HG03354 (cell line): ENCODE results near the gene INO80B.
A peak's percentile ranks its signal among the peaks of the same experiment; 100 is the strongest.
"Not testable (repeated sequence)": the region's sequence is repeated elsewhere in the genome, so short reads cannot be mapped to it uniquely, and the experiment has no call there.

ENCODE experiments used
- ATAC-seq: cut with Tn5 transposase; IDR thresholded peaks from one replicate; pipeline ENCODE4 v1.9.1; 2021; ENCODE audit warnings: mild to moderate bottlenecking; ENCODE audit not compliant: unreplicated experiment, poor library complexity, severe bottlenecking

The INO80B gene

DNA sequence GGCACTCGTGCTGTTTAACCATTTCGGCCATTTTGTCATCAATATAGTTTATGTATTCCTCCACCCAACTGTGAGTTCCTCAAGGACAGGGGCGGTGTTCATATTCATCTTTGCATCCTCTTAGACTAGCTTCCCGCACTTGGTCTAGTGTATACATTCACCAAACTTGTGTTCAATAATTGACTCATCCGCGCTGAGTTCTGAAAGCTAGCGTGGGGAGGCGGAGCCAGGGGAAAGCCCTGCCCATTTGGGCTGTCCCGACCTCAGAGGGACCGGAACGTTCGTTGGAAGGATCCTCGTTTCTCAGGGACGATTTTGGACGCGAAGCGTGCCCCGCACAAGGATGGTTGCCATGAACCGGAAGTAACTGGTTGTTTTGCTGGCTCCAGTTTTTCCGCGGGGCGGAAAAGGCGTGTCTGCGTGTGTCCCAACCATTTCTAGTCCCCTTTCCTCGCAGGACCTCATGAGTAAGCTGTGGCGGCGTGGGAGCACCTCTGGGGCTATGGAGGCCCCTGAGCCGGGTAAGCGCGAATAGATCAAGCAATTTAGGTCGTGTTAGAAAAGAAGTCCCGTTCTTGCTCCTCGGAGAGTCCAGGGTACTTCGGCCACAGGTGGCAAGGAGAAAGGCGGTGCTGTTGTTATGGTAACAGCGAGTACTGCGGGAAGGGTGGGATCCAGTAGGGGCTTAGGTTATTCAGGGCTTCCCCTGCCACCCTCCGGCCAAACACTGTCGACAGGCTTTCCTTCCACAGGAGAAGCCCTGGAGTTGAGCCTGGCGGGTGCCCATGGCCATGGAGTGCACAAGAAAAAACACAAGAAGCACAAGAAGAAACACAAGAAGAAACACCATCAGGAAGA is at the start of gene INO80B:
Gene INO80B (plus strand): TSS at position 434 of the 858 bp plus-strand sequence. CDS start 30 bp downstream, at position 464.
- peak; percentile 38 for ATAC-seq

DNA sequence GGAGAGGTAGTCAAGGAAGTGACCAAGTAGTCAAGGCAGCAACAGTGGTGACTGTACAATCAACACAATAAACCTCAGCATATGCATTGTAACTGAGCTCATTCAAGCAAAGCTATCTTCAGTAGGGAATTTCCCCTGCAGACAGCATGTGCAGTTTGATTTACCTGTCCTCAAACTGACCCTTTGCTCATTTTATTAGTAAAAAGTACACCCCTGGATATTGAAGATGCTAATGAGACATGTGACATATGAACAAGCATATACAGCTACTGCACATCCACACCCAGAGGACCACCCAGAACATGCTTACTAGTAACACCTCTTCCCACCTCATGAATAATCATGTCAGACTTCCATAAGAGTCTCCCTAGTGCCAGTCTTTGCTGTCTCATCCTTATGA is 48.9 kb upstream of the INO80B start:
- peak; percentile 86 for ATAC-seq

DNA sequence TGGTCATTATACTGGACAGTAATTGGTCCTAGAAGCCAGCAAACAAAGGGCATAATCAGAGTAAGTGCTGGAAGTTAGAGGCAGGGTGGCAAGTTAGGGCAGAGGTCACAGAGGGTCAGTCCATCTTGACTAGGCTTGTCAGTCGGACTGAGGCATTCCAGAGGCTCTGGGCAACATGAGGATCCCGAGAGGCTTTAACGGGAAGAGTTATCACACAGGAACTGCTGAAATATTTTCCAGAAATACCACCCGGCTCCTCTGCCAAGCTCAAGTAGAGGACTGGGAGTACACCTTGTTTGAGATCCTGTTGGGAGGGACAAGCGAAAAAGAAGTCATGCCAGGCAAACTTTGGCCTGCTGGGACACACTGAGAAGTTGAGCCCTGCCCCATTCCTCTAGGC is 47.2 kb upstream of the INO80B start:
- ATAC-seq = no peak

DNA sequence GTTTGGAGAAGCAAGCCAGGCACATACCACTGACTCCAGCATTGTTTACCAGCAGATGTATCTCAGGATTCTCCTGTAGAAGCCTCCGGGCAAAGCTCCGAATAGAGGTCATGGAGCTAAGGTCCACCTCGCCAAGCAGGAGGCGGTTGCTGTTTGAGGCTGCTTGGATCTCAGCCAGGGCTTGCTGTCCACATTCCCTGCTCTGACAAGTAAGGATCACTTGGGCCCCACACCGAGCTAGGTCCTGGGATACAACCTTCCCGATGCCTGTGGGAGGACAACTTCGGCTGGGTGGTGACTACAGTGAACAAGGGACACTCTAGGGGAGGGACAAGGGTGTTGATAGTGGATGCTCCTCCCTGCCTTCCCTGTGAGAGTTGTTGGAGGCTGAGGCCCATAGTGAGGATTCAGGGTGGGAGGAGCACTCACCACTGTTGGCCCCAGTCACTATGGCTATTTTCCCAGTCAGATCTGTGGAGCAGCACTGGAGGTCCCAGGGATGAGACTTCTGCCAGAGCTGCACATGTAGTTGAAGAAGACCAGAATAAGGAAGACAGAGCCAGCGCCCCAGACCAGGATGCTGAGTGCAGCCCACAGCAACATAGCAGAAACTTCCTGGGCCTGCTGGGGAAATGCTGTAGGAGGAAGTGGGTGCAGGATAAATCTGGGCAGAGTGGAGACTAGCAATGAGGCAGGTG is 41.7 kb upstream of the INO80B start:
- ATAC-seq = no peak

DNA sequence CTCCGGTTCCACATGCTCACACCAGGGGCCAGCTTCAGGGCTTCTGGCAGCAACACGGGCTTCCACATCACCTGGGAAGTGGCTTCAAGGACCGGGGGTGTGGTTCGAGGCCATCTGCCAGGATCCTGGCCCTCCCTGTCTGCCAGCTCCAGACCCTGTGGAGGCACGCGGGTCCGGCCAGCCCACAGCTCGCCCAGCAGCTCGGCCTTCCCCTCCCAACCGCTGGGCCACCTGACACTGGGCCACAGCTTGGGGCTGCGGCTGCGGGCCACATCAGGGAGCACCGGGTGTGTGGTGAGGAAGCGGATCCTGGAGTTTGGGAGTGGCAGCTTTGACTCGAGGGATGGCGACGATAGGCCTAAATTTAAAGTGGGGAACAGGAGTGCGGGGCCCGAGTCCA is 40.4 kb upstream of the INO80B start:
- ATAC-seq = no peak

GRCh38 chr2:74414881-74415761 is 39.8 kb upstream of the INO80B start:
- peak; percentile 56 for ATAC-seq

DNA sequence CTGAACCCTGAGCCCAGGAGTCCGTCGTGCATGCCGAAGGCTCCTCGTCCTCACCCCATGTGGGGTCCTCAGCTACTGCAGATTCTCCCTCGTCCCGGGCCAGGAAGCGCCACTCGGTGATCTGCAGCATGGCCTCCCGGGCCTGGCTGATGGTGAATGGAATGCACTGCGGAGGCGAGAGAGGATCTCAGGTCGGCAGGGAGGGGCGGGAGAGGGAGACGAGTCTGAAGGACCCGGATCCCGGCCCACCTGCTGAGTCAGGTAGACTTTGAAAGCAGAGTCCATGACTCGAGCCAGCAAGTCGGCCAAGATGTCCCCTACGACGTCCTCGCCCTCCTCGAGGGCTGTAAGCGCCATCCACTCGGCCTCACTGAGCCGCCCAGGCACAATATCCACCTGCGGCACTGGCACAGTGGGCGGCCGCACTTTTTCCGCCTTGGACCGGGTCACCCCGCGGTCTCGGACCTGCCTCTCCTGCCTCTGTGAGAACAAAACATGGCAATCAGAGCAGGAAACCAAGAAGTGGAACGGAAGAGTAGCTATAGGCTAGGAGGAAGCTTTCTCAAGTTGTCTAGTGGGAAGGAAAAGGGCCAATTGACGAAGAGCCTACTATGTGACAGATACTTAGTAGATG is 39.0 kb upstream of the INO80B start:
- no peak for ATAC-seq

DNA sequence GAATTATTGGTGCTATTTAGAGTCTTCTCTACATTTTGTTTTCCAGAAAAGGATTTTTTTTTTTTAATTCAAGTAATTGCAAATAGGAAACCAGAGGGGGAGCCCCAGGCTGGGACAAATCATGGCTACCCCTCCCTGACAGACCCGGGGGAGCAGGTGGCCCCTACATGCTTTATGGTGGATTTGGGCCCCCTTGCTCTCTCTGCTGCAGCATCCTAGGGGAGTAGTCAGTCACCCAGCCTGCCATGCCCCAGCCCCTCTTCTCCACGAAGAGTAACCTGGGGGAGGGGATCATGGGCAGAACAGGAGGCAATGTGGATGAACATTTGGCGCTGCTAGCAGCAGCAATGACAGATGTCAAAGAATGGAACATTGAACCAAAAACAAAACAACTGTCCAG is 38.1 kb upstream of the INO80B start:
- no peak for ATAC-seq

- ATAC-seq = no peak
These were observed 37.7 kb upstream of the INO80B start for GRCh38 chr2:74417197-74417596.

DNA sequence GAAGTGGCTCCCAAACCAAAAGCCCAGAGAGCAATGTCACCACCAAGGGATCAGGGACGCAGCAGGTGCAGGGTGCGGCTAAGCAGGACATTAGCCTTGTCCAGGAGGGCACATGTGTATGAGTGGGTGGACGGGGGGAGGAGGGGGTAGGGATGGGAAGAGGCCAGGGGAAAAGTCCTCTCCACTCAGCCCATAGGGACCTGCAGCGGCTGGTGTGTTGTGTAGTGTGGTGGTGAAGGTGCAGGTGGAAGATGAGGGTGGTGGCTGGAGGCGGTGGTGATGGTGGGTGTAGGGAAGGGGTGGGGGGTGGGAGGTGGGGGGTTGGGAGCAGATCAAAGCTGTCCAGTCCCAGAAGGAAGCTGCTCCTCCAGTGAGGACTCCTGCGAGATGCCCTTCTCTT is 37.1 kb upstream of the INO80B start:
- ATAC-seq = no peak

DNA sequence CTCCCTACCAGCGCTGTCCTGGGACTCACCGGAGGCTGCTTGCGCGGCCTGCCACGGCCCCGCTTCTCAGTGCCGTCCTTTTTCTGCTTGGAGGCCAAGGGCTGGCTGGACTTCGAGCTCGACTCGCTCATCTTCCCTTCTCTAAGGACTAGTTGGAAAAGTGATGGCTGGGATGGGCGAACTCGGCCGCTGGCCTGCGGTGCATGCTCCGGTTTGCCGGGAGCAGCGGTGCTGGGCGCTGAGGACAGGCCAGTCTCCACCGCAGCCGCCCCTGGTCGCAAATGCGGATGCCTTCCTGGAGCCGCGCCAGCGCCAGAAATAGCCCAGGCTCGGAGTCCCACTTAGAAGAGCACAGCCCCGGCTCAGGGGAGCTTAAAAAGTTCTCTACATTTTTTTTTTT is 36.6 kb upstream of the INO80B start:
- ATAC-seq = no peak

- no peak for ATAC-seq
These were observed 35.5 kb upstream of the INO80B start for GRCh38 chr2:74419345-74419744.

- ATAC-seq = no peak
These were observed 34.9 kb upstream of the INO80B start for GRCh38 chr2:74420006-74420405.

GRCh38 chr2:74420443-74421103 is 34.3 kb upstream of the INO80B start:
- ATAC-seq = not testable (repeated sequence)

- ATAC-seq = peak; percentile 90
These were observed 33.5 kb upstream of the INO80B start, which contains the start of the genes C2orf81 and WDR54 for GRCh38 chr2:74421221-74421870. Gene C2orf81, minus strand, starts transcription at chr2:74421619. Its CDS starts 59 bp downstream, at chr2:74421560. Gene WDR54, plus strand, starts transcription at chr2:74421730. Its CDS starts 424 bp downstream, at chr2:74422154.

- ATAC-seq = no peak
These were observed 31.4 kb upstream of the INO80B start for GRCh38 chr2:74423231-74424095.

DNA sequence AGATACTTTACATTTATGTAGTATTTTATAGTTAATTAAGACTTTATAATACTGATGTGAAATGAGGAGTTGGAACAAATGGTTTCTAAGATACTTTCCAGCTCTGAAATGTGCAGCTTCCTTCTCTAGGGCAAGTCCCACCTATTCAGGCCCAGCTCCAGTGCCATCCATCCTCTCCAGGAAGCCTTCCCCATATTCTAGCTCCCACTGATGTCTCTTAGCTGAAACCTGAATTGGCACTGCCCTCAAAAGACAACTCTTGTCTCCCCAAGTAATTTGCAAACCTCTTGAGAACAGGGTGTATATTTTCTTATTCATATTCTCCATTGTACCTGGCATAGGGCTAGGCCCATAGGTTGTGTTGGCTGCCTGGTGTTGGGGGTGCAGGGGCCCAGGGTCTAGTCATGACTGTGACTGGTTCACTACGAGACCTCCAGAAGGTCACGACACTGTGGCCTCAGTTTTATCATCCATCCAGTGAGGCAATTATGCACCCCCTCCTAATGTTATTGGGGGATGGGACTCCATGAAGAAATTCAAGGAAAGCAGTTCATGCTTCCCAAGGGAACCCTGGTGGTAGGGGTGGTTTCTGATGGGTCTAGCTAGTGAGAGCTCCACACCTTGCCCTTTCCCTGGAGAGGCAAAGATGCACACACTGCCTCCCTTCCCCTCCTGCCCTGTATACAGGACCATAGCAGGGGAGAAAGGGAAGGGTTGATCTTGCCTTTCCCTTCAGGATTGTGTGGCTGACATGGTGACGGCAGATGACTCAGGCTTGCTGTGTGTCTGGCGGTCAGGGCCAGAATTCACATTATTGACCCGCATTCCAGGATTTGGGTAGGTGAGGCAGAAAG is 30.5 kb upstream of the INO80B start:
- no peak for ATAC-seq
